HG03045 (cell line): ENCODE data around the gene CRYAB.

Experiments
- ATAC-seq: cut with Tn5 transposase; IDR thresholded peaks from one replicate; pipeline ENCODE4 v1.9.1; 2021; ENCODE audit warnings: mild to moderate bottlenecking, moderate library complexity; ENCODE audit not compliant: unreplicated experiment

The CRYAB gene

GRCh38 chr11:111911563-111912401 lies at the start of gene CRYAB:
Gene CRYAB, minus strand, starts transcription at chr11:111911770. Its CDS starts 46 bp downstream, at chr11:111911724.
- ATAC-seq, result no peak

DNA sequence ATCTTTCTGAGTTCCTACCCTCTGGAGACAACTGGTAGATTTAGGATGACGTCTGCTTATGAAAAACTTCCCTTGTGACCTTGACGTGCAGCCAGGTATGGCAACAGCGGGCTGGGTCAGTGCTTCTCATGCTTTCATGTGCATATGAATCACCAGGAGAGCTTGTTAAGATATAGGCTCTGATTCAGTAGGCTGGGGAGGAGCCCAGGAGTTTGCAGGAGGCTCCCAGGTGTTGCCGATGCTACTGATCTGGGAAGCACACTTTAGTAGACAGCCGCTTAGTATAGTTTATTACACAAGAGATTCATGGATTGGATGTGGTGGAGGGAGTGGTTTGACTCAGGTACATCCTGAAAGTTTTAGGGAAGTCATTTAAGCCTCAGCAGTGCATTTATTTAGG lies 49.3 kb upstream of the CRYAB start:
- no peak for ATAC-seq

GRCh38 chr11:111957663-111958444 lies 46.3 kb upstream of the CRYAB start:
- ATAC-seq, result no peak

GRCh38 chr11:111954154-111954553 lies 42.6 kb upstream of the CRYAB start:
- ATAC-seq, result no peak

DNA sequence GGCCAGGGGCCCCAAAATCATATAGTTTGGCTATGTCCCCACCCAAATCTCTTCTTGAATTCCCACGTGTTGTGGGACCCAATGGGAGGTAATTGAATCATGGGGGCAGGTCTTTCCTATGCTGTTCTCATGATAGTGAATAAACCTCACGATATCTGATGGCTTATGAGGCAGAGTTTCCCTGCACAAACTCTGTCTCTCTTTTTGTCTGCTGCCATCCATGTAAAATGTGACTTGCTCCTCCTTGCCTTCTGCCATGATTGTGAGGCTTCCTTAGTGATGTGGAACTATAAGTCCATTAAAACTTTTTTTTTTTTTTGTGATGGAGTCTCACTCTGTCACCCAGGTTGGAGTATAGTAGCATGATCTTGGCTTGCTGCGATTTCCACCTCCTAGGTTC lies 40.0 kb upstream of the CRYAB start:
- ATAC-seq, result no peak

DNA sequence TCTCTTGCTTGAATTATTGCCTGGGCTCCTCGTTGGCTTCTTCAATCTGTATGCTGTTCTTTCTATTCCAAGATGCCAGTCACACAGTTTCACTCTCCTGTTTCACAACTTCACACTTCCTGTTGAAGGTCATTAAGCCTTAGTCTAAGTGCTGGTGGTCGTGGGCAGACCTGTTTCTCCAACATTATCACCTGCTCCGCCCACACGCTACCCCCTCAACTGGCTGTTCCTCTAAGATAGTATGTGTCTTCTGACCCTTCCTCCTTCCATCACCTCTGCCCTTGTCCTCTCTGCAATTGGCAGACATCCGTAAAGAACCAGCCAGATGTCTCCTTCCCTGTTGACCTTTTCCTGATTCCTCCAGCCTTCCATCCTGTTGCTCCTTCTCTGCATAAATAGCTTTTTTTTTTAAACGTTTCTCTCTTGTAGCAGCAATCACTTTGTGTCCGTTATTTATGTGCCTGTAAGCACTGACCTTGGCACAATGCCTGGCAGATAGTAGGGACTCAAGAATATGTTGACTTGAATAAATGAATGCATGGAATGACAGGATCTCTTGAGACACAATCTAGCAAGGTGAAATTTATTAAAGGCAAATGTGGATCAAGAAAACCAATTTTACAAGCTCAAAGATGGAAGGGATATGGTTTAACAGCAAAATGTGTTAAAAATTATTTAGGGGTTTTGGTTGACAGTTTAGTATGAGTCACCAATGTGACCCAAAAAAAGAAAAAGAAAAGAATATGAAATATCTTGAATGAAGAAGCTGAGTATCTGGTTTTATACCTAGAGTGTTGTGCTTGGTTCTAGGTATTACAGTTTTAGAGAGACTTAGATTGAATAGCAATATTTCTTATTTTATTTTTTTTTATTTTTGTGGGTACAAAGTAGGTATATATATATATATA lies 38.2 kb upstream of the CRYAB start:
- no peak for ATAC-seq

- no peak for ATAC-seq
Observed at GRCh38 chr11:111947143-111947542, 35.6 kb upstream of the CRYAB start.

GRCh38 chr11:111946499-111946898 lies 34.9 kb upstream of the CRYAB start:
- ATAC-seq, result no peak

DNA sequence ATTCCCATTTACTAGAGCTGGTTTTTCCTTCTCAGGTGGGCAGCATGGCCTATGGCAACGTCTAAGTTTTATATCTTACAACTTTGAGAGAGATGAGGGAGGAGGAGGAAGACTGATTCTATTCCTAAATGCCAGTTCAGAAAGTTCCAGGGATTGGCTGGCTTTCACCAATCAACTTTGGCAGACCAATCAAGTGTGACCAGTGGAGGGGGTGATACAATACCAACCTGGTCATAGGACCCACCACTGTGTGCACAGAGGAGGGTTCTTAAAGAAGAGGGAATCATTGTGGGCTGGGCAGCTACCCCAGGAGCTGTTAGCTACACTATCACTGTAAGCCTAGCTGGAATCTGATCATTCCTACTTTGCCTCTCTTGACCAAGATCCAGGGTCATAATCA lies 33.6 kb upstream of the CRYAB start:
- no peak for ATAC-seq

DNA sequence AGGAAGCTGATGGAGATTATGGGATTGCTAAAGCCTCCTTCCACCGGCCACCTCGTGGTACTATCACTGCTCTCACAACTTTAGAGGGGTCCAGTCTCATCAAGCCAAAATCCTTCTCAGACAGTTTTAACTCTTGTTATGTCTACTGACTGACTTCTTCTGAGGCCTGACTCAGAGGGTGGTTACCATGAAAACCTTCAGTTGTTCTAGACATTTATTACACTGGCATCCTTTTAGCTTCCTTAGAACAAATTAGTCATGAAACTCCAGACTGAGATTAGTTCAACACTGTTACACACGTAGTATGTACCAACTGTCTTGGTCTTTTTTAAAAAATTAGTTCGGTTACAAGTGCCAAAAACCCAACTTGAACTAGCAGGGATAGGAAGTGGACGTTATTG lies 33.1 kb upstream of the CRYAB start:
- no peak for ATAC-seq

DNA sequence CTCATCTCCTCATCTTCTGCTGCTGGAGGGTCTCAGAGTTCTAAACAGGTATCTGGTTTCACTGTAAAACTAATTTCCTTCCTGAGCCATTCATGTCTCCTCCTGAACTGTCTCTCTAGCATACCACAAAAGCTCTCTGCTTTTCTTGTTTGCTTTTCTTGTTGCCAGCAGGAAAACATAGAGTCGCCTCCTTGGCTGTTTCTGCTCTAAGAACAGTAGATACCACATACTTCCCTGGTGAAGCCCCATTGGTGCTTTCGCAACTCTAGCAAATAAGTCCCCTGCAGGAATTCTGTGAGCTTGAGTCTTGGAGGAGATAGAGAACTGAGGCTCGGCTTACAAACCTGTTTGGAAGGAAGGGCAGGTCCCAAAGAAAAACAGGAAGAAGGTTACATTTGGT lies 32.6 kb upstream of the CRYAB start:
- no peak for ATAC-seq

DNA sequence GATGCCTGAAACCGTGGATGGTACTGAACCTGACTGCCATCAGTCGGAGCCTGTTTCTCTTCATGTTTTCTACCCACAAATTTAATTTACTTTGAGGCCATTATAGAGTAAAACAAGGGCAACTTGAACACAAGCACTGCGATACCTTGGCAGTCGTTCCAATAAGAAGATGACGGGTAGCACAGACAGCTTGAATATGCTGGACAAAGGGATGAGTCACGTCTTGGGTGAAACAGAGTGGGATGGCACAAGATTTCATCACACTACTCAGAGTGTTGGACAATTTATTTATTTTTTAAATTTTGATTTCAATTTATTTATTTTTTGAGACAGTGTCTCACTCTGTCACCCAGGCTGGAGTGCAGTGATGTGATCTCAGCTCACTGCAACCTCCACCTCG lies 31.3 kb upstream of the CRYAB start:
- ATAC-seq, result no peak

GRCh38 chr11:111941963-111942362 lies 30.4 kb upstream of the CRYAB start:
- no peak for ATAC-seq

GRCh38 chr11:111939836-111940604 lies 28.4 kb upstream of the CRYAB start:
- no peak for ATAC-seq

DNA sequence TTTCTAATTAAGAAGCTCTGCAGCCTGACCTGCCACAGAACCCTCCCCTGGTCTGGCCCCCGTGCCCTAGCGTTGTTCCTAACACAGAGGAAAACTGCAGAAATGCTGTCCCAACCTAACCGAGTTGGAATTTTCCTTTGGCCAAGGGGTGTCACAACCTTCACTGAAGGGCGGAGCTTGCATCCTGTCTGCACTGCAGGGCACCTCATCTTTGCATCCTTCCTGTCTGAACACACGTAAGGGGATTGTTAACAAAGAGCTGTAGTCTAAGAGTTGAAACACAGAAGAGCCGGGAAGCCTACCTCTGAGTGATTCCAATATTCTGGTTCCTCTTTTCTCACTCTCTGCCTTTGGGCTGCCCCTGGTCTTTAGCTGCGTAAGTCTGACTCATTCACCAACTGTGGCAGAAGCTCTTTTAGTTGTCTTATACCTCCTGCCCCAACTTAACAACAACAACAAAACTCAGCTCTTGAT lies 27.2 kb upstream of the CRYAB start:
- peak; percentile 87 for ATAC-seq

DNA sequence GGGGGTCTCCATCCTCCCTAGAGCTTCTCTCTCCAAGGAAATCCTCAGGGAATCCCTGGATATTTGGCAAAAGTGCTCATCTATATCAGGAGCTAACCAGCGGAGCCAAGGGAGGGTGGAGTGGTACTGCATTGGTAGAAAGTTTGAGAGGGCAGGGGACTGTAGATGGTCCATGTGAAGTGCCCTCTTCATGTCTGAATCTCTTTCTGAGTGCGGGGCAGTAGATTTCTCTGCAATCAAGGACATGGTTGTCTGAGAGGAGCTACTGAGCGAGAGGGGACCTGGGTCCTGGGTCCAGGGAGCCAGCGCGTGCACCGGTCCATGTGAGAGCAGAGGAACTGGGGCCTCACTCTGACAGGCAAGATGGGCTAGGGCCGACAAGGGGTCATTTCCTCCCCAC lies 26.3 kb upstream of the CRYAB start:
- no peak for ATAC-seq

GRCh38 chr11:111937461-111937769 lies 25.8 kb upstream of the CRYAB start:
- no peak for ATAC-seq

DNA sequence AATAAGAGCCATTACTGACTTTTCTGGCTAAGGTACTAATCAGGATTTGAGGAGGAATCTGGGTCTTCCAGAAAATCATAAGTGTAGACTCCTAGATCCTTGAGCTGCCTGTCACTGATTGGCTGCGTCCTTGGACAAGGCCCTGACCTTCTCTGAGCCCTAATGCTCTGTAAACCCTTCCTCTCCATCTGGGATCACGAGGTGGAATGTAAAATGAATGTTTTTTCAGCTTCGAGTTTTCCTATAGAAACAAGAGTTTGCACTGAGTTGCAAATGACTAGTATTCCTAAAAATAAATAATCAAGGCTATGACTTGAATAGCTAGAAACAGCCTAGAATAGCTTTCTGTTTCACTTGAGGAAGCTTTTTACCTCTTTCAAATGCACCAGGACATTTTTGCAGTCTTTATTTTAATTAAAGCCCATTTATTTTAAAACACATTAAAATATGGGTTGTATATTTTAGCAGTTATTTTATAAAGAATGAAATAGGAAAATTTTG lies 24.5 kb upstream of the CRYAB start:
- ATAC-seq, result no peak

GRCh38 chr11:111935317-111936039 lies 23.9 kb upstream of the CRYAB start:
- ATAC-seq, result no peak

DNA sequence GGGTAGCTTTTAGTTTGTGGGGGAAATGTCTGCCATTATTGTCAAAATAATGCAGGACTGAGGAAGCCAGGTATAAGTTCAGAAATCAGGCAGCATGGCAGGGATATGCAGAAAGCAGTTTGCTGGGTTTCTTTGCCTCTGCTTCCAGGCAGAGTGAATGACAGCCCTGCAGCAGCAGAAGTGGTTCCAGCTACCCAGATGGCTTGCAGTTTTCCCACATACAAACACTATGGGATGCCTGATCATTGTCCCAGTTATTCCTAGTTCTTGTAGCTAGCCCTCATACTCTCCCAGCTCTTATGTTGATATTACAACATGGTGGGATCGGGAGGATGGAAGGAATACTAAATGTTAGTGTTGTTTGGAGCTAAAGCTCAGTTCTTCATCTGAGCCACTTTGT lies 22.7 kb upstream of the CRYAB start:
- ATAC-seq, result no peak
